ENCODE measurements around the gene KRT83.

DNA sequence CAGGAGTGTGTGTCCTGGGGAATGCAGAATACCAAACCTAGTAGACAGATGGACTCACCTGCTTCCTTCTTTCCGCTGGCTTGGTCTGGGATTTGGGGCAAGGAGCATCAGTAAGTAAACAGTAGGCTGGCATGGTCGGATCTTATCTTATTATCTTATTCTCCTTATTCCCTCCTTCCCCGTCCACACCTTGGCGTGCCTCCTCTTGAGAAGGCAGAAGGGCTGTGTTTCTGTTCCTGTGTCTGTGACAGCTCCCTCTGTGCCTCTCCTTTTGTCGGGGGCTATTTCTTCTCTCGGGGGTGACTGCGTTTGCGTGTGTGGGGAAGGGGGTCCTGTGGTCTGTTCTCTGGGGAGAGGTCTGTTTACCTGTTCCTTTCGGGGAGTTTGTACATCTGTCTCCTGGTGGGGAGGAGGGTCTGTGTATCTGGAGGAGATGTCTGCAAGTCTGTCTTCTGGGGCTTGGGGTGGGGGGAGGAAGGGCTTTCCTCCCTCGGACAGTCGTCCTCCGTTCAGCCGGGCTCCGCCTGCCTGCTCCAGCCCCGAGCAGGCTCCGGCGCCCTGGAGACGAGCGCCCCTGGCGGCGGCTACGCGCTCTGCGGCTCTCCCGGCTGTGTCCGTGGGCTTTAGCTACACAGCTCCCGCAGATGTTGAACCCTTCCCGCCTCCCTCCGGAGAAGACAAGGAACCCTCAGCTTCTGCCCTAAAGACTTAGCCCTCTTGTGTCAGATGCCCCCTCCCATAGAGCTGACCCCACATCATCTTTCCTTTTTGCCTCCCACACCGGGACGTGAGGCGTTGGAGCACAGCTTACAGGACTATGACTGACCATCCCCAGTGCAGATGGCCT lies 42.4 kb downstream of the KRT83 start:
- TF ChIP-seq REST (IDR thresholded peaks at IDR 0.05; ENCODE audit: low read depth, low read length) (no peak), FOXM1 (IDR thresholded peaks at IDR 0.05; ENCODE audit: low read depth) (no peak)

Data from SK-N-SH (cell line).